Trophoblast cell (in vitro differentiated cells and primary cell): ENCODE results near the gene P3H2.

Source experiments
- DNase-seq, 2 donors: peaks; one replicate each; pipeline ENCODE4 v3.0.0-alpha.2; 2016
- H2AFZ ChIP-seq: 2 replicates; pipeline ENCODE4 v1.6.1; 2013; ENCODE audit warnings: low read length, moderate library complexity, mild to moderate bottlenecking; ENCODE audit not compliant: insufficient read depth, poor library complexity
- H2AK5ac ChIP-seq: 2 replicates; pipeline ENCODE4 v1.6.1; 2013; ENCODE audit warnings: mild to moderate bottlenecking, low read length
- H2BK120ac ChIP-seq: 2 replicates; pipeline ENCODE4 v1.6.1; 2013; ENCODE audit warnings: low read length, mild to moderate bottlenecking, moderate library complexity; ENCODE audit not compliant: insufficient read depth, poor library complexity
- H2BK12ac ChIP-seq: 2 replicates; pipeline ENCODE4 v1.6.1; 2013; ENCODE audit warnings: mild to moderate bottlenecking, low read length, moderate library complexity
- H2BK5ac ChIP-seq: 2 replicates; pipeline ENCODE4 v1.6.1; 2013; ENCODE audit warnings: low read length, low read depth, moderate library complexity, mild to moderate bottlenecking; ENCODE audit not compliant: poor library complexity
- H3K14ac ChIP-seq: 2 replicates; pipeline ENCODE4 v1.6.1; 2013; ENCODE audit warnings: mild to moderate bottlenecking, low read length
- H3K18ac ChIP-seq: 2 replicates; pipeline ENCODE4 v1.6.1; 2013; ENCODE audit warnings: mild to moderate bottlenecking, low read length
- H3K23ac ChIP-seq: 2 replicates; pipeline ENCODE4 v1.6.1; 2013; ENCODE audit warnings: low read length
- H3K27ac ChIP-seq: 2 replicates; pipeline ENCODE4 v1.5.1; 2013; ENCODE audit warnings: low read depth, mild to moderate bottlenecking, inconsistent platforms, low read length, moderate library complexity
- H3K27me3 ChIP-seq: 2 replicates; pipeline ENCODE4 v1.6.1; 2013; ENCODE audit warnings: inconsistent platforms, mild to moderate bottlenecking, low read length, moderate library complexity; ENCODE audit not compliant: insufficient read depth
- H3K36me3 ChIP-seq, 2 experiments: 1 replicate in 1 of 2; 2 replicates in 1 of 2; pipeline ENCODE4 v1.6.1; 2013; ENCODE audit warnings: low read length in 2 of 2, mild to moderate bottlenecking in 2 of 2, moderate library complexity in 1 of 2; ENCODE audit not compliant: insufficient read depth in 2 of 2, control insufficient read depth in 1 of 2
- H3K4ac ChIP-seq: 2 replicates; pipeline ENCODE4 v1.6.1; 2013; ENCODE audit warnings: low read depth, mild to moderate bottlenecking, low read length, moderate library complexity
- H3K4me1 ChIP-seq, 2 experiments: 1 replicate in 1 of 2; 2 replicates in 1 of 2; pipeline ENCODE4 v1.6.1; 2013; ENCODE audit warnings: low read length in 2 of 2, mild to moderate bottlenecking in 2 of 2, moderate library complexity in 1 of 2; ENCODE audit not compliant: insufficient read depth in 2 of 2, control insufficient read depth in 1 of 2
- H3K4me2 ChIP-seq: 2 replicates; pipeline ENCODE4 v1.6.1; 2013; ENCODE audit warnings: inconsistent platforms, mild to moderate bottlenecking, low read length, moderate library complexity
- H3K4me3 ChIP-seq: 2 replicates; pipeline ENCODE4 v1.5.1; 2013; ENCODE audit warnings: mild to moderate bottlenecking, low read depth, low read length, inconsistent platforms
- H3K79me1 ChIP-seq: one replicate; pipeline ENCODE4 v1.6.1; 2013; ENCODE audit warnings: low read length
- H3K79me2 ChIP-seq: 2 replicates; pipeline ENCODE4 v1.6.1; 2013; ENCODE audit warnings: low read length, mild to moderate bottlenecking; ENCODE audit not compliant: control insufficient read depth, insufficient read depth, poor library complexity
- H3K9ac ChIP-seq: 2 replicates; pipeline ENCODE4 v1.6.1; 2013; ENCODE audit warnings: mild to moderate bottlenecking, low read length
- H3K9me3 ChIP-seq: 2 replicates; pipeline ENCODE4 v1.6.1; 2013; ENCODE audit warnings: low read depth, mild to moderate bottlenecking, control low read depth, inconsistent platforms, low read length; ENCODE audit not compliant: insufficient read depth
- H4K12ac ChIP-seq: 2 replicates; pipeline ENCODE4 v1.6.1; 2013; ENCODE audit warnings: low read depth, mild to moderate bottlenecking, low read length, moderate library complexity
- H4K8ac ChIP-seq: 2 replicates; pipeline ENCODE4 v1.6.1; 2013; ENCODE audit warnings: low read depth, mild to moderate bottlenecking, low read length, moderate library complexity
- H4K91ac ChIP-seq: one replicate; pipeline ENCODE4 v1.6.1; 2013; ENCODE audit warnings: low read depth, mild to moderate bottlenecking, low read length, moderate library complexity
- WGBS: extraction: QIAGEN DNeasy Blood & Tissue Kit; methylation state at CpG from one replicate; pipeline ENCODE4 v1.1.7; 2013; ENCODE audit warnings: missing lambda C conversion rate; ENCODE audit not compliant: insufficient read length, insufficient coverage; ENCODE audit errors: extremely low coverage; 5-methylcytosine and 5-hydroxymethylcytosine counted together

The P3H2 gene

GRCh38 chr3:189974359-189974758 is 146.3 kb downstream of the P3H2 start:
- H3K27ac ChIP-seq: no peak overlapping the region
- H3K23ac ChIP-seq: no peak overlapping the region
- H2BK12ac ChIP-seq: no peak overlapping the region
- no CpG with 5 or more reads among the region's 12 CpGs for WGBS
- no peak overlapping the region for H2BK5ac ChIP-seq
- no peak overlapping the region for H3K4ac ChIP-seq
- no peak overlapping the region for H3K4me2 ChIP-seq
- H3K4me1 ChIP-seq: no peaks in the 10 kb centered on the region
- no peak overlapping the region for H2BK120ac ChIP-seq
- no peak overlapping the region for H4K12ac ChIP-seq
- no peak overlapping the region for H3K4me3 ChIP-seq
- no peaks in the 10 kb centered on the region for H3K79me2 ChIP-seq
- no peaks in the 10 kb centered on the region for H3K79me1 ChIP-seq
- H4K91ac ChIP-seq: no peak overlapping the region
- H2AFZ ChIP-seq: no peak overlapping the region
- H3K14ac ChIP-seq: no peak overlapping the region
- H3K36me3 ChIP-seq: peaks cover 0 to 5% of the 10 kb centered on the region in 2 experiments
- H3K9ac ChIP-seq: no peak overlapping the region
- no peaks in the 10 kb centered on the region for H3K27me3 ChIP-seq
- H3K9me3 ChIP-seq: no peaks in the 10 kb centered on the region
- no peak overlapping the region for H2AK5ac ChIP-seq
- H4K8ac ChIP-seq: no peak overlapping the region
- no peak for DNase-seq
- no peak overlapping the region for H3K18ac ChIP-seq

- Histone ChIP-seq H3K18ac (no peak overlapping the region), H2AFZ (no peak overlapping the region), H3K14ac (no peak overlapping the region), H4K8ac (no peak overlapping the region), H3K4me3 (no peak overlapping the region), H3K27me3 (no peaks in the 10 kb centered on the region), H2BK5ac (no peak overlapping the region), H3K9ac (no peak overlapping the region), H4K12ac (no peak overlapping the region), H3K79me2 (no peaks in the 10 kb centered on the region), H3K27ac (no peak overlapping the region), H3K79me1 (no peaks in the 10 kb centered on the region), H3K23ac (no peak overlapping the region), H2BK120ac (no peak overlapping the region), H3K4me2 (no peak overlapping the region), H3K4ac (no peak overlapping the region), H3K36me3 (no peaks in the 10 kb centered on the region), H3K9me3 (no peaks in the 10 kb centered on the region), H2AK5ac (no peak overlapping the region), H3K4me1 (no peaks in the 10 kb centered on the region), H2BK12ac (no peak overlapping the region), H4K91ac (no peak overlapping the region)
- no CpG with 5 or more reads among the region's 5 CpGs for WGBS
- DNase-seq: peak in 1 of 2 donors; percentile 88
Observed at GRCh38 chr3:189967254-189967865, 153.3 kb downstream of the P3H2 start.

- no CpG with 5 or more reads among the region's 5 CpGs for WGBS
Observed at GRCh38 chr3:189966843-189967242, 153.9 kb downstream of the P3H2 start.

GRCh38 chr3:189964623-189965332 is 155.9 kb downstream of the P3H2 start:
- Histone ChIP-seq H2BK12ac (no peak overlapping the region), H3K36me3 (no peaks in the 10 kb centered on the region), H3K4me3 (no peak overlapping the region), H2AFZ (no peak overlapping the region), H3K23ac (no peak overlapping the region), H4K8ac (no peak overlapping the region), H2BK5ac (no peak overlapping the region), H2BK120ac (no peak overlapping the region), H3K14ac (no peak overlapping the region), H3K9me3 (no peaks in the 10 kb centered on the region), H4K12ac (no peak overlapping the region), H3K4me1 (no peaks in the 10 kb centered on the region), H4K91ac (no peak overlapping the region), H3K4me2 (no peak overlapping the region), H3K4ac (no peak overlapping the region), H2AK5ac (no peak overlapping the region), H3K18ac (no peak overlapping the region), H3K27ac (no peak overlapping the region), H3K9ac (peak overlapping the region; percentile 47), H3K27me3 (no peaks in the 10 kb centered on the region), H3K79me1 (no peaks in the 10 kb centered on the region), H3K79me2 (no peaks in the 10 kb centered on the region)
- DNase-seq: no peak
- no CpG with 5 or more reads among the region's 9 CpGs for WGBS

More at GRCh38 chr3:189966843-189967242, 153.9 kb downstream of the P3H2 start:
- H2BK5ac ChIP-seq: no peak overlapping the region
- H2AK5ac ChIP-seq: no peak overlapping the region
- no peaks in the 10 kb centered on the region for H3K79me1 ChIP-seq
- H3K27me3 ChIP-seq: no peaks in the 10 kb centered on the region
- H3K9me3 ChIP-seq: no peaks in the 10 kb centered on the region
- no peak overlapping the region for H2BK120ac ChIP-seq
- no peak overlapping the region for H3K4me2 ChIP-seq
- no peaks in the 10 kb centered on the region for H3K36me3 ChIP-seq
- no peak overlapping the region for H4K91ac ChIP-seq
- no peak overlapping the region for H3K27ac ChIP-seq
- H2BK12ac ChIP-seq: no peak overlapping the region
- no peak overlapping the region for H3K9ac ChIP-seq
- H3K4ac ChIP-seq: no peak overlapping the region
- no peak overlapping the region for H4K12ac ChIP-seq
- no peak overlapping the region for H3K4me3 ChIP-seq
- no peak overlapping the region for H4K8ac ChIP-seq
- H3K23ac ChIP-seq: no peak overlapping the region
- no peak overlapping the region for H3K14ac ChIP-seq
- H3K18ac ChIP-seq: no peak overlapping the region
- no peak overlapping the region for H2AFZ ChIP-seq
- H3K4me1 ChIP-seq: no peaks in the 10 kb centered on the region
- DNase-seq: no peak
- no peaks in the 10 kb centered on the region for H3K79me2 ChIP-seq
